ENCODE data around the gene CDH18.

DNA sequence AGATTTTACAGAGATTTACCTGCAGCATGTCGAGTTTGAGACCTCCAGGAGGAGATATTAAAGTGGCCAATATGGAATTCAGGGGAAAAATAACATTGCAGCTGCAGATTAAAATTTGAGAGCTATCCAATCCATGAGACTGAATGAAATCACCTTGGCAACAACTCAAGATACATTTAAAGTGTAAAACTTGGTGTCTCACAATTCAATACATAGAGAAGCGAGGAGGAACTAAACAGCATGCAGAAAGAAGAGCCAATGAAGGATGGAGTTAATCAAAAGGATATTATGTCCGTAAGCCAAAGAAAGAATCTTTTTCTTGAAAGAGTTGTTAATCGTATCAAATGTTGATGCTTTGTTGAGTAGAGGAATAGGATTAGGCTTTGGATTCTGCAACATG, 455.1 kb downstream of the CDH18 start:
- TF ChIP-seq CTCF (IDR thresholded peaks at IDR 0.05) (no peak), POLR2A (IDR thresholded peaks at IDR 0.05) (no peak)

Measured in body of pancreas (tissue), 4 donors.